Esophagus squamous epithelium (tissue), 4 donors: Measurements from ENCODE around the gene ITPK1.

Experiments used
- POLR2A ChIP-seq, 4 donors: fragments of 450-650 bp; IDR thresholded peaks; one replicate each; pipeline ENCODE4 v1.6.1; 2017; ENCODE audit warnings: antibody characterized with exemption in 4 of 4, mild to moderate bottlenecking in 4 of 4, moderate library complexity in 3 of 4
- TF ChIP-seq, protein P1 (sequence below), 6 experiments: fragments of 450-650 bp in 4 of 6; fragments of 200-600 bp in 2 of 6; sonication (generic) in 2 of 6; IDR thresholded peaks; one replicate each; pipeline ENCODE4 v1.5.1; 2016 to 2019; ENCODE audit warnings: antibody characterized with exemption in 6 of 6, mild to moderate bottlenecking in 4 of 6, moderate library complexity in 4 of 6

- TF ChIP-seq, protein P1, sequence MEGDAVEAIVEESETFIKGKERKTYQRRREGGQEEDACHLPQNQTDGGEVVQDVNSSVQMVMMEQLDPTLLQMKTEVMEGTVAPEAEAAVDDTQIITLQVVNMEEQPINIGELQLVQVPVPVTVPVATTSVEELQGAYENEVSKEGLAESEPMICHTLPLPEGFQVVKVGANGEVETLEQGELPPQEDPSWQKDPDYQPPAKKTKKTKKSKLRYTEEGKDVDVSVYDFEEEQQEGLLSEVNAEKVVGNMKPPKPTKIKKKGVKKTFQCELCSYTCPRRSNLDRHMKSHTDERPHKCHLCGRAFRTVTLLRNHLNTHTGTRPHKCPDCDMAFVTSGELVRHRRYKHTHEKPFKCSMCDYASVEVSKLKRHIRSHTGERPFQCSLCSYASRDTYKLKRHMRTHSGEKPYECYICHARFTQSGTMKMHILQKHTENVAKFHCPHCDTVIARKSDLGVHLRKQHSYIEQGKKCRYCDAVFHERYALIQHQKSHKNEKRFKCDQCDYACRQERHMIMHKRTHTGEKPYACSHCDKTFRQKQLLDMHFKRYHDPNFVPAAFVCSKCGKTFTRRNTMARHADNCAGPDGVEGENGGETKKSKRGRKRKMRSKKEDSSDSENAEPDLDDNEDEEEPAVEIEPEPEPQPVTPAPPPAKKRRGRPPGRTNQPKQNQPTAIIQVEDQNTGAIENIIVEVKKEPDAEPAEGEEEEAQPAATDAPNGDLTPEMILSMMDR (IDR thresholded peaks at IDR 0.05), result no peak
- no peak for TF ChIP-seq POLR2A (IDR thresholded peaks at IDR 0.05)
Observed at GRCh38 chr14:93029417-93029816, 86.3 kb downstream of the ITPK1 start.
